ENCODE results near the gene HEBP2. TPM values are rescaled to one million over a fixed set of nuclear protein-coding genes. Genes with fewer than 3 reads are reported as not detected.

The HEBP2 gene
- total and polyA plus RNA-seq, 4 donors, result 14.4 to 56.9 (median 25.7) TPM

DNA sequence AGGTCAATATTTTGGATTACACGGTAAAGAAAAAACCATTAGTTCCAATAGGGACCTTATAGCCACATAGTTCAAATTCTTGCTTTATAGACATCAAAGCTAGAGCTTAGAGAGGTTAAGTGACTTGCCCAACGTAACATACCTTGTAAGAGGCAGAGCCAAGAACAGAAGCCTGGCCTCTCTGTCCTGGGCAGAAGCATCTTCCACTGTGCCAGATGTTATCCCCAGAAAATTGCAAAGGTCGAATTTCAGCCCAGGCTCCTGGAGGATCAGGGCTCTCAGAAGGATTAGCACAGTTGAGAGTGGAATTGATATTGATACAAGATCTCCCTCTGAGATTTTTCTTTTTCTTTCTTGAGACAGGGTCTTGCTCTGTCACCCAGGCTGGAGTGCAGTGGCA lies 20.2 kb upstream of the HEBP2 start:
- Histone ChIP-seq H3K27me3 (ENCODE audit: control insufficient read depth in 3 of 3, insufficient read depth in 3 of 3, low read length in 2 of 3) (no peaks in the 10 kb centered on the region), H3K27ac (ENCODE audit: low read depth in 1 of 2, low read length in 1 of 2) (no peak overlapping the region), H3K4me3 (no peak overlapping the region), H3K9me3 (ENCODE audit: control insufficient read depth in 4 of 4, insufficient read depth in 3 of 4, low read length in 3 of 4) (no peaks in the 10 kb centered on the region), H3K36me3 (ENCODE audit: control insufficient read depth in 4 of 4, insufficient read depth in 4 of 4, low read length in 4 of 4) (no peaks in the 10 kb centered on the region), H3K4me1 (ENCODE audit: control insufficient read depth in 5 of 5, insufficient read depth in 5 of 5, low read length in 5 of 5) (no peaks in the 10 kb centered on the region), H3K9ac (ENCODE audit: insufficient read depth in 1 of 2, low read length in 2 of 2) (no peak overlapping the region)
- DNase-seq (no peak), ATAC-seq (ENCODE audit: insufficient read depth, low FRiP score) (no peak)
- WGBS, 2 donors, result 75 to 87% methylated on average over 3 of the region's 3 CpGs
- TF ChIP-seq, protein P1, sequence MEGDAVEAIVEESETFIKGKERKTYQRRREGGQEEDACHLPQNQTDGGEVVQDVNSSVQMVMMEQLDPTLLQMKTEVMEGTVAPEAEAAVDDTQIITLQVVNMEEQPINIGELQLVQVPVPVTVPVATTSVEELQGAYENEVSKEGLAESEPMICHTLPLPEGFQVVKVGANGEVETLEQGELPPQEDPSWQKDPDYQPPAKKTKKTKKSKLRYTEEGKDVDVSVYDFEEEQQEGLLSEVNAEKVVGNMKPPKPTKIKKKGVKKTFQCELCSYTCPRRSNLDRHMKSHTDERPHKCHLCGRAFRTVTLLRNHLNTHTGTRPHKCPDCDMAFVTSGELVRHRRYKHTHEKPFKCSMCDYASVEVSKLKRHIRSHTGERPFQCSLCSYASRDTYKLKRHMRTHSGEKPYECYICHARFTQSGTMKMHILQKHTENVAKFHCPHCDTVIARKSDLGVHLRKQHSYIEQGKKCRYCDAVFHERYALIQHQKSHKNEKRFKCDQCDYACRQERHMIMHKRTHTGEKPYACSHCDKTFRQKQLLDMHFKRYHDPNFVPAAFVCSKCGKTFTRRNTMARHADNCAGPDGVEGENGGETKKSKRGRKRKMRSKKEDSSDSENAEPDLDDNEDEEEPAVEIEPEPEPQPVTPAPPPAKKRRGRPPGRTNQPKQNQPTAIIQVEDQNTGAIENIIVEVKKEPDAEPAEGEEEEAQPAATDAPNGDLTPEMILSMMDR (IDR thresholded peaks at IDR 0.05; ENCODE audit: control extremely low read depth, extremely low read depth), result no peak

GRCh38 chr6:138386897-138387296 lies 17.1 kb upstream of the HEBP2 start:
- DNase-seq, result no peak
- Histone ChIP-seq H3K27me3 (ENCODE audit: control insufficient read depth in 3 of 3, insufficient read depth in 3 of 3, low read length in 2 of 3) (no peaks in the 10 kb centered on the region), H3K27ac (ENCODE audit: low read depth in 1 of 2, low read length in 1 of 2) (no peak overlapping the region), H3K4me1 (ENCODE audit: control insufficient read depth in 5 of 5, insufficient read depth in 5 of 5, low read length in 5 of 5) (no peaks in the 10 kb centered on the region), H3K9me3 (ENCODE audit: control insufficient read depth in 4 of 4, insufficient read depth in 3 of 4, low read length in 3 of 4) (no peaks in the 10 kb centered on the region), H3K9ac (ENCODE audit: insufficient read depth in 1 of 2, low read length in 2 of 2) (no peak overlapping the region), H3K4me3 (no peak overlapping the region), H3K36me3 (ENCODE audit: control insufficient read depth in 4 of 4, insufficient read depth in 4 of 4, low read length in 4 of 4) (no peaks in the 10 kb centered on the region)
- 94 to 97% methylated on average over 3 of the region's 3 CpGs for WGBS, 2 donors
- TF ChIP-seq, protein P1 (IDR thresholded peaks at IDR 0.05; ENCODE audit: control extremely low read depth, extremely low read depth), result no peak
- no peak for ATAC-seq (ENCODE audit: insufficient read depth, low FRiP score)

GRCh38 chr6:138387577-138388368 lies 16.2 kb upstream of the HEBP2 start:
- Histone ChIP-seq H3K9me3 (ENCODE audit: control insufficient read depth in 4 of 4, insufficient read depth in 3 of 4, low read length in 3 of 4) (no peaks in the 10 kb centered on the region), H3K27ac (ENCODE audit: low read depth in 1 of 2, low read length in 1 of 2) (no peak overlapping the region), H3K36me3 (ENCODE audit: control insufficient read depth in 4 of 4, insufficient read depth in 4 of 4, low read length in 4 of 4) (no peaks in the 10 kb centered on the region), H3K4me1 (ENCODE audit: control insufficient read depth in 5 of 5, insufficient read depth in 5 of 5, low read length in 5 of 5) (no peaks in the 10 kb centered on the region), H3K9ac (ENCODE audit: insufficient read depth in 1 of 2, low read length in 2 of 2) (no peak overlapping the region), H3K4me3 (no peak overlapping the region), H3K27me3 (ENCODE audit: control insufficient read depth in 3 of 3, insufficient read depth in 3 of 3, low read length in 2 of 3) (no peaks in the 10 kb centered on the region)
- ATAC-seq (ENCODE audit: insufficient read depth, low FRiP score) (no peak), DNase-seq (peak in 2 of 3 donors; percentile 14 to 32)
- TF ChIP-seq, protein P1 (IDR thresholded peaks at IDR 0.05; ENCODE audit: control extremely low read depth, extremely low read depth), result no peak
- 79 to 88% methylated on average over 8 of the region's 8 CpGs for WGBS, 2 donors

All from lung (tissue), 12 donors.